Right hindlimb (tissue), 1 donor: ENCODE measurements around the gene RFFL.
"Not testable (repeated sequence)": the region's sequence is repeated elsewhere in the genome, so short reads cannot be mapped to it uniquely, and the experiment has no call there.

Source experiments
- DNase-seq: peaks from one replicate; pipeline ENCODE4 v3.0.0-alpha.2; 2018

The RFFL gene

DNA sequence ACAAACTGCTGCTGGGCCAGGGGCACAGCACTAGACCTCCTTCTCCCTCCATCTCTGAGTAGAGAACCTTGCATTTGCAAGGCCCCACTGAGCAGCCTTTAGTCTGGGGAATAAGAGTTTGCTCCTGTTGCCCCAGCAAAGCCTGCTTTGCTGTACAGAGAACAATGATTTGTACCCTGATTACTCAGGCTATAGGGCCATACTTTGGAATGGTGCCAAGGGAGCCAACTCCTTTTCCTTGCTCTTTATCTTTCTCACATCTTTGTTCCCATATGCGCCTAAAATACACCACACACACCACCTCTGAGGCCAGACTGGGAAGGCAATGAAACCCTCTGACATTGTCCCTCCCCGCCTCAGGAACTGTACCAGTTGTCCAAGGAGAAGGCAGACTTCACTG, 62.0 kb downstream of the RFFL start:
- DNase-seq: no peak

GRCh38 chr17:35000965-35001364, 62.5 kb downstream of the RFFL start:
- not testable (repeated sequence) for DNase-seq

DNA sequence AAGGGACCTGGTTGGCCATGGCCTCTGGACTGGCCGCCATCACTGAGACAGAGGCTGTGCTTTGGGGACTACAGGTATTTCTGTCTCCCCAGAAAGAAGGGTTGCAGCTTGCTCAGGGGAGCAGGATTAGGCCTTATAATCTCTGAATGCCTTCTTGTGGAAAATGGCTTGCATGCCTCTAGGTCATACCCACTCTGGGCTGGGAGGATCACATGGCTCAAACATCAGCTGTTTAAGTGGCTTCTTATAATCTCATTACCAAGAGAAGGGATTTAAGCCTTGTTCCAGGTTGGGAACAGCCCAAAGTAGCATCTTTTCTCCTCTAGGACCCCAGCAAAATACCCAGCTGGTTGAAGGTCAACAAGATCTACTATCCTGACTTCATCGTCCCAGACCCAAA, 64.1 kb downstream of the RFFL start:
- DNase-seq: no peak

DNA sequence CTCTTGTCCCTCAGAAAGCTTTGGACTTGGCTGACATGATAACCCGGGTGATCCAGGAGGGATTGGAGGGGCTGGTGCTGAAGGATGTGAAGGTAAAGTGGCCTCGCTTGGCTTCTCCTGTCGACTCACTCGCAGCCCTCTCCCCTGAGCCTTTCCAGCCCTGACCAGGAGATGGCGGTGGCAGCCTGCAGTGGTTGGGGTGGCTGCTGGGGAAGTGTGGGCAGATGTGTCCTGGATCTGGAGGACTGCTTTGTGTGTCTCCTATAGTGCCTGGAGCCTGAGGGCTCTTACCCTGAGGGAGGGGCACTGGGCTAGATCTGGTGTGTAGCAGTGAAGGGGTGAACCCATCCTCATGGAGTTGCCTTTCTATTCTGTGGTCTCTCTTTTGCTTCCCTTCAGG, 65.3 kb downstream of the RFFL start:
- peak; percentile 64 for DNase-seq

GRCh38 chr17:34997355-34997862, 66.1 kb downstream of the RFFL start:
- peak; percentile 83 for DNase-seq

DNA sequence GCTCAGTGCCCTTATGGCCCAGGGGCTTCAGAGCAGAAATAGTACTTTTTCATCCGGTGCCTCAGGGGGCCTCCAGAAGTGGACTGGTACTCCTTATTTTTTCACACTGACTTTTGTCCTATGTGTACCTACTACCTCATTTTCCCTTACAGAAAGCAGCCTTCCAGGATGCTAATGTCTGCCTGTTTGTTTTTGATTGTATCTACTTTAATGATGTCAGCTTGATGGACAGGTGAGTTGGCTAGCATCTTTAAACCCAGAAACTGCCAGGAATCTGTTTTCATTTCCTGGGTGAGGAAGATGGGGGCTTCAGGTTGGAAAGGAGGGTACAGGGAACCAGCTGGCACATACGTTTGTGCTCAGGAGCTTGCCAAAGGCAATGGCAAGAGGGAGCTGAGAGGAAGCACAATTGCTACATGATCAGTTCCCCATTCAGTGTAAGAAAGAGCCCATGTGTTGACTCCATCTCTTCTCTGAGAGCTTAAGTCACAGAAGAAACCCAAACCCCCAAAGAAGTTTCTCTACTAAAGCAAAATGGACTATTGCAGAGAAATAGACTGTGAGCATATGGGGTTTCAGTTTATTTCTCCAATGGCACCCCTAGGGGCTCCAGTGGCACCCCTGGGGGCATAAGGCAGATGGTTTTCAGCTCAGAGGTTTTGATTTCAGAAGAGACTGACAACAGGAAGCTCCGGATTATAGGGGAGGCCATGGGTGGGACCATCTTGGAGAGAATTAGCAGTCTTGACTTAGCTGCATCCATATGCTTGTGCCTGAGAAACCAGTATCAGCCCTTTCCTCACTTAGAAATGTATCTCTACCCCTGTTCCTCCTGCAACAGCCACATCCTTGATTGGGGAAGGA, 66.9 kb downstream of the RFFL start:
- DNase-seq: no peak

DNA sequence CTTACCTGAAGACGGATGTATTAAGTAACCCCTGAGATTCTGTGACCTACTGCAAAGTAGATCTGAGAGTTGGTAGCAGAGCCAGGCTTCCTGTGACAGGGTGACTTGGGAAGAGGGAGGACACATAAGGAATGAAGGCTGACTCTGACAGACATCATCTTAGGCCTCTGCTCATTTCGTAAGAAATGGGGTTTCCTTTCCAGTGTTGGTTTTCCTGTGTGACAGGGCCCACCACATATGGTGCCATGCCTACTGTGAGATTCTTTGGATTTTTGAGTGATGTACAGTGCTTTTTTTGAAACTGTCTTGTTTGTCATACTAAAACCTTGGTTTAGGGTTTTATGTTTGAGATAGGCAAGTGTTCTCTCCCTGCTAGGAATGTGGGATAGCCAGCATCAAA, 70.5 kb downstream of the RFFL start:
- DNase-seq: no peak

DNA sequence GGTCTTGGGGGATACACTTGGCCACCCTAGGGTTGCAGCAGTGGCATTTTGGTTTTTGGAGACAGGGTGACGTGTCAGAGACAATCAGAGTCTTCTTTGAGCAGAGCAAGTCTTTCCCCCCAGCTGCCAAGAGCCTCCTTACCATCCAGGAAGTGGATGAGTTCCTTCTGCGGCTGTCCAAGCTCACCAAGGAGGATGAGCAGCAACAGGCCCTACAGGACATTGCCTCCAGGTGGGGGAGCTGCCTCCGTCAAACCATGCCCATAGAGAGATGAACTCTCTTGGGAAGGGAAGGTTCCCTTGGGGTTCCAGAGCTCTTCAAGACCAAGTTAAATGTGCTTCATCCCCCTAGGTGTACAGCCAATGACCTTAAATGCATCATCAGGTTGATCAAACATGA, 71.9 kb downstream of the RFFL start:
- DNase-seq: no peak

GRCh38 chr17:34990921-34991365, 72.6 kb downstream of the RFFL start:
- DNase-seq: no peak

DNA sequence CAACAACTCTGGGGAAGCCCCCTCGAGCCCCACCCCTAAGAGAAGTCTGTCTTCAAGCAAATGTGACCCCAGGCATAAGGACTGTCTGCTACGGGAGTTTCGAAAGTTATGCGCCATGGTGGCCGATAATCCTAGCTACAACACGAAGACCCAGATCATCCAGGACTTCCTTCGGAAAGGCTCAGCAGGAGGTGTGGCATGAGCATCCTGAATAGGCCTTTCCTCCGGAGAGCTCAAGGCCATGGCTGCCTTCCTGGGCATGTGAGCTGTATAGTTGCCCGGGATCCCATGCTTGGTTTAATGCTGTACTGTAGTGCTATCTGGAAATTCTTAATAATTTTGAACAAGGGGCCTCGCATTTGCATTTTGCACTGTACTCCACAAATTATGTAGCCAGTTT, 74.0 kb downstream of the RFFL start:
- DNase-seq: no peak

DNA sequence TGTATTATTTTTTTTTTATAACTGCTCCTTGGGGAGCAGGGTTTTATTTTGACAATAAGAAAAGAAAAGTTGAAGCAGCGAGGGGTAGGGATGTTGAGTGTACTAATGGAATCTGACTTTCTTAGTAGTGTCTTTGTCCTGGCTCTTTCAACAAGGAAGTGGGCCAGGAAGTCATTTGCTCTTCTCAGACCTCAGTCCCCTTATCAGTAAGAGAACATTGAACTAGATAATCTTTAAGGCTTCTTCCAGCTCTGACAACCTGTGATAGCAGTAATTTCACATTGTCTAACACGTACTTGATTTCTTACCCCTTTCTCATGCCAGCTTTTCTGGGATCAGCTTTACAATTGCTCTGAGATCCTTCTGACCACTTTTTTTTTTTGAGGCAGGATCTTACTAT, 74.9 kb downstream of the RFFL start:
- no peak for DNase-seq

DNA sequence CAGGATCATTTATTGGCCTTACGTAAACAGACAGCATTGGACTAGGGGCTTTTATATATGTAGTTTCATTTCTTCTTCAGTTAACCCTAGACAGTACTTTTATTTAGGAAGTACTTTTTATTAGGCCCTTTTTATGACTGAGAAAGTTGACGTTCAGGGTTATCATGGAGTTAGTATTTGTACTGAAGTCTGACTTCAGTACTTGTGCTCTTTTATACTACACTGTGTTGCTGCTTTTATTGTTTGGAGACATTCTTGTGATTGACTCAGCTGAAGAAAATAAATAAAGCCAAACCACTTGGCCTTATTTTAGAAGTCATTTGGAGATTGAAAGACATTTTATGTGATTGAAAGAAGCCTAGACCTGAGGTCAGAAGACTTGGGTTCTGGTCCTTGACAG, 76.3 kb downstream of the RFFL start:
- no peak for DNase-seq

- no peak for DNase-seq
Observed at GRCh38 chr17:34981538-34982241, 81.8 kb downstream of the RFFL start.

DNA sequence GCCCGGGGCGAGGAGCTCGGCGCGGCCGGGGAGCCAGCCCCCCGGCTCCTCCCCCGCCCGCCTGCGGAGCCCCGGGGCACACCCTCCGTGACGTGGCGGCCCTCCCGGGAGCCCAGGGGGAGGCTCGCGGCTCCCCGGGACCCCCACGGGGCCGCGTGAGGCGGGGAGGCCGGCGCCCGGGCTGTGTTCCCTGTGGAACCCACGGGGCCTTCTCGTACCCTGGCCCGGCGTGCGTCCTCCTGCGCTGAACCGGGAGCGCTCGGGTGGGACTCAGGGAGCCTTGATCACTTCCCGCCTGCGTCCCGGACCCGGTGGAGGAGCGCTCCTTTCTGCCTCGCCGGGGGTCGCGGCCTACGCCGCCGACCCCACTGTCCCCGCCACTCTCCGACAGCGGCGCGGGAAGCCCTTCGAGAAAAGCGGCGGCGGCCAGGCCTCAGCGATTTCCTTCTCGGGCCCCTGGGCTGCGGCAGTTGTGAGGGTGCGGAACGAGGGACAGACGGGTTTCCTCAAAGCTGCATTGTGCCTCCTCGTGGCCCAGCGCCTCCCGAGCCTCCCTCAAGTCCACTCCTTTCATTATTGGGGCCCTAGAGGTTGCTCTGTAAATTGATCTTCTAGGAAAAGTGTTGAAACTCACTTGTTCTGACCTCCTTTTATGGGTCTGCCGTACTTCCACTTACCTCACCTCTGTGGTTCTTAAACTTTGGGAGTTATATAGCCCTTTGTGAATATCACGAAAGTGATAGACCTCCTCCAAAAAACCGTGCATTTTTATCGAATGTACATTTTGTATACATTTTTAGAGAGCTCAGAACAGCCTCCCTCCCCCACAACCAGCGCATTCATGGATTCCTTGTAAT, 82.6 kb downstream of the RFFL start:
- DNase-seq: peak; percentile 81

DNA sequence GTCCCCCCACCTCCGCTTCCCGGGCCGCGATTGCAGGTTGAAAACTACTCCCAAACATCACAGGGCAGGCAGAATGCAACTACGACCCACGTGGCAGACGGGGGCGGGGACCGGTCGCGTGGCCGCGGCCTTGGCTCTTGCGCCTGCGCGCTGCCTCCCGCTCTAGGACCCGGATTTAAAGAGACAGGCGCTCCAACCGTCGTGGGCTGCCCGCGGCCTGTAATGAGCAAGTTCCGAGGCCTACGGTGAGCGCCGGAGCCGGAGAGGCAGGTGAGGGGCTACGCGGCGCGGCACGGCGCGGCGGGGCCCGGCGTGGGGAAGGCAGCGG, 83.2 kb downstream of the RFFL start, which contains the start of gene LIG3:
Gene LIG3, plus strand, starts transcription at position 160 of the 328 bp plus-strand sequence. CDS start 2,494 bp downstream, outside the sequence.
- DNase-seq: peak; percentile 97

GRCh38 chr17:34979650-34980352, 83.7 kb downstream of the RFFL start:
- DNase-seq: no peak

GRCh38 chr17:34979153-34979552, 84.4 kb downstream of the RFFL start:
- DNase-seq: no peak

GRCh38 chr17:34974794-34975785, 88.4 kb downstream of the RFFL start:
- no peak for DNase-seq

- no peak for DNase-seq
Observed at GRCh38 chr17:34974179-34974578, 89.3 kb downstream of the RFFL start.

GRCh38 chr17:34961093-34961911, 102.2 kb downstream of the RFFL start, which contains the start of the genes CCT6B and ZNF830:
TSS of gene CCT6B (minus strand) at chr17:34961460. CDS start at chr17:34961393, 67 bp downstream.
TSS of gene ZNF830 (plus strand) at chr17:34961540. CDS start at chr17:34961567, 27 bp downstream.
- peak; percentile 95 for DNase-seq
